K562 (cell line): ENCODE results near the gene CHKB. TPM values are rescaled to one million over a fixed set of nuclear protein-coding genes. Genes with fewer than 3 reads are reported as not detected.

ENCODE experiments used
- ARID1B ChIP-seq: fragments of 450-650 bp; IDR thresholded peaks from 2 replicates; pipeline ENCODE4 v1.6.1; 2016; ENCODE audit warnings: antibody characterized with exemption, mild to moderate bottlenecking, inconsistent platforms
- BDP1 ChIP-seq: IDR thresholded peaks from 3 replicates; pipeline ENCODE4 v1.6.1; 2011; ENCODE audit not compliant: insufficient read length, insufficient read depth
- HDAC1 ChIP-seq, 2 experiments: fragments of 450-650 bp; IDR thresholded peaks; 2 replicates each; pipeline ENCODE4 v1.6.1; 2016 to 2017; ENCODE audit warnings: inconsistent platforms in 1 of 2, mild to moderate bottlenecking in 1 of 2, moderate library complexity in 1 of 2
- HDAC2 ChIP-seq: fragments of 450-650 bp; IDR thresholded peaks from 2 replicates; pipeline ENCODE4 v1.6.1; 2016; ENCODE audit warnings: mild to moderate bottlenecking
- HMG20A ChIP-seq: fragments of 450-650 bp; formaldehyde crosslinking; conservative IDR thresholded peaks from 2 replicates; pipeline ENCODE4 v1.4.0; 2020; ENCODE audit warnings: mild to moderate bottlenecking, mixed read lengths
- RBBP5 ChIP-seq: fragments of 200-600 bp; sonication (generic); IDR thresholded peaks from 2 replicates; pipeline ENCODE4 v1.6.1; 2012; ENCODE audit warnings: borderline replicate concordance, mild to moderate bottlenecking, low read length, control low read depth, inconsistent platforms; ENCODE audit not compliant: insufficient read depth, poor library complexity, severe bottlenecking
- RFX5 ChIP-seq: IDR thresholded peaks from 2 replicates; pipeline ENCODE4 v1.6.1; 2011; ENCODE audit warnings: low read depth, mild to moderate bottlenecking, improper control_type of control experiment, low read length
- RUNX1 ChIP-seq: sonication (generic); IDR thresholded peaks from 2 replicates; pipeline ENCODE4 v1.6.1; 2016; ENCODE audit warnings: antibody characterized with exemption, low read depth
- SMAD1 ChIP-seq: fragments of 150-350 bp; IDR thresholded peaks from 2 replicates; pipeline ENCODE4 v1.6.1; 2014; ENCODE audit warnings: low read length, low read depth; ENCODE audit not compliant: partially characterized antibody
- SMAD4 ChIP-seq: fragments of 250-450 bp; sonication (Bioruptor Pico); conservative IDR thresholded peaks from 2 replicates; pipeline ENCODE4 v1.8.0; 2021; ENCODE audit warnings: inconsistent platforms, mild to moderate bottlenecking, moderate library complexity
- YBX1 ChIP-seq: fragments of 450-650 bp; IDR thresholded peaks from 2 replicates; pipeline ENCODE4 v1.7.1; 2016; ENCODE audit warnings: mild to moderate bottlenecking
- polyA plus RNA-seq, 8 experiments: library from polyadenylated mRNA; depleted of rRNA in 4 of 8; stranded (reverse) in 5 of 8; unstranded in 3 of 8; fragments of >200 nt; fragmentation: Nextera tagmentation in 2 of 8; fragmentation: Illumina TruSeq in 1 of 8; extraction: Ambion mirVana in 2 of 8; extraction: Trizol in 1 of 8; gene quantifications; 2 replicates each; pipeline versions ENCODE4 v1.2.1 to v1.2.3, GENCODE V29; 2011 to 2014; ENCODE audit warnings: inconsistent platforms in 1 of 8, missing spikeins in 1 of 8
- total RNA-seq, 7 experiments: library from RNA; depleted of rRNA in 6 of 7; stranded (reverse); fragments of >200 nt in 6 of 7; fragmentation: Illumina TruSeq in 2 of 7; extraction: Trizol in 2 of 7; gene quantifications; 2 replicates each; pipeline versions ENCODE4 v1.2.1 to v1.2.3, GENCODE V29; 2011 to 2021; ENCODE audit warnings: low replicate concordance in 1 of 7
- TF ChIP-seq, protein P1 (sequence below), 2 experiments: fragments of 450-650 bp in 1 of 2; IDR thresholded peaks; 2 replicates each; pipeline ENCODE4 v1.6.1; 2011 to 2017; ENCODE audit warnings: low read depth in 2 of 2, antibody characterized with exemption in 1 of 2, borderline replicate concordance in 1 of 2, low read length in 1 of 2, mild to moderate bottlenecking in 1 of 2, mixed read lengths in 1 of 2; ENCODE audit not compliant: control insufficient read depth in 1 of 2
- TF ChIP-seq, protein P2 (sequence below): fragments of 250-450 bp; sonication (Bioruptor Pico); IDR thresholded peaks from 2 replicates; pipeline ENCODE4 v1.5.0; 2021

CHKB gene
- total and polyA plus RNA-seq, 9 of the 15 experiments (the other 6 are each of a cell fraction or from before 2014, with no cell fraction given), result 2.7 to 31.0 (median 11.0) TPM

DNA sequence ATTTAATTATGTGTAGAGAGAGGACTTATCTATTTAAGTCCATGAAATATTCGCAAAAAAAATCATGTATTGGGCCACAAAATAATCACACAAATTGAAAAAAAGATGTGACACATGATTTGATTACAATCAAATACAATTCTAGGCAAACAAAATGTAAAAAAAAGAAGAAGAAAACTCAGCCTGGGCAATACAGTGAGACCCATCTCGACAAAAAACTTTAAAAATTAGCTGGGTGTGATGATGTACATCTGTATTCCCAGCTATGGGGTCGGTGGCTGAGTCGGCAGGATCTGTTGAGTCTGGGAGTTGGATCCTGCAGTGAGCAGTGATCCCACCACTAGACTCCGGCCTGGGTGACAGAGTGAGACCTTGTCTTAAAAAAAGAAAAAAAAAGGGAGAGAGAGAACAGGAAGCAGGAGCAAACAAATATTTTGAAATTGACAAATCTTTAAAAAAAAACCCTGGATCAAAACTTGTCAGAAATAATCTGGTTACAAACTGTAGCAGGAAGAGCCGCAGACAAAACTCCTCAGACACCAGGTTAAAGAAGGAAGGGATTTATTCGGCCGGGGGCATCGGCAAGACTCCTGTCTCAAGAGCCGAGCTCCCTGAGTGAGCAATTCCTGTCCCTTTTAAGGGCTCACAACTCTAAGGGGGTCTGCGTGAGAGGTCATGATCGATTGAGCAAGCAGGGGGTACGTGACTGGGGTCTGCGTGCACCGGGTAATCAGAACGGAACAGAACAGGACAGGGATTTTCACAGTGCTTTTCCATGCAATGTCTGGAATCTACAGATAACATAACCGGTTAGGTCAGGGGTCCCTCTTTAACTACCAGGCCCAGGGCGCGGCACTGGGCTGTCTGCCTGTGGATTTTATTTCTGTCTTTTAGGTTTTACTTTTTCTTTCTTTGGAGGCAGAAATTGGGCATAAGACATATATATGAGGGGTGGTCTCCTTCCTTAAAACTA, 49.5 kb downstream of the CHKB start (continued):
- TF ChIP-seq, protein P1, sequence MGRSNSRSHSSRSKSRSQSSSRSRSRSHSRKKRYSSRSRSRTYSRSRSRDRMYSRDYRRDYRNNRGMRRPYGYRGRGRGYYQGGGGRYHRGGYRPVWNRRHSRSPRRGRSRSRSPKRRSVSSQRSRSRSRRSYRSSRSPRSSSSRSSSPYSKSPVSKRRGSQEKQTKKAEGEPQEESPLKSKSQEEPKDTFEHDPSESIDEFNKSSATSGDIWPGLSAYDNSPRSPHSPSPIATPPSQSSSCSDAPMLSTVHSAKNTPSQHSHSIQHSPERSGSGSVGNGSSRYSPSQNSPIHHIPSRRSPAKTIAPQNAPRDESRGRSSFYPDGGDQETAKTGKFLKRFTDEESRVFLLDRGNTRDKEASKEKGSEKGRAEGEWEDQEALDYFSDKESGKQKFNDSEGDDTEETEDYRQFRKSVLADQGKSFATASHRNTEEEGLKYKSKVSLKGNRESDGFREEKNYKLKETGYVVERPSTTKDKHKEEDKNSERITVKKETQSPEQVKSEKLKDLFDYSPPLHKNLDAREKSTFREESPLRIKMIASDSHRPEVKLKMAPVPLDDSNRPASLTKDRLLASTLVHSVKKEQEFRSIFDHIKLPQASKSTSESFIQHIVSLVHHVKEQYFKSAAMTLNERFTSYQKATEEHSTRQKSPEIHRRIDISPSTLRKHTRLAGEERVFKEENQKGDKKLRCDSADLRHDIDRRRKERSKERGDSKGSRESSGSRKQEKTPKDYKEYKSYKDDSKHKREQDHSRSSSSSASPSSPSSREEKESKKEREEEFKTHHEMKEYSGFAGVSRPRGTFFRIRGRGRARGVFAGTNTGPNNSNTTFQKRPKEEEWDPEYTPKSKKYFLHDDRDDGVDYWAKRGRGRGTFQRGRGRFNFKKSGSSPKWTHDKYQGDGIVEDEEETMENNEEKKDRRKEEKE (IDR thresholded peaks at IDR 0.05; ENCODE audit: borderline replicate concordance in 1 of 2, control insufficient read depth in 1 of 2, low read depth in 2 of 2, low read length in 1 of 2), result no peak
- TF ChIP-seq HDAC2, result 0 out of 2 replicates have a peak, but pooled peaks have one; percentile 57
- TF ChIP-seq BDP1, result no peak
- TF ChIP-seq, protein P2, sequence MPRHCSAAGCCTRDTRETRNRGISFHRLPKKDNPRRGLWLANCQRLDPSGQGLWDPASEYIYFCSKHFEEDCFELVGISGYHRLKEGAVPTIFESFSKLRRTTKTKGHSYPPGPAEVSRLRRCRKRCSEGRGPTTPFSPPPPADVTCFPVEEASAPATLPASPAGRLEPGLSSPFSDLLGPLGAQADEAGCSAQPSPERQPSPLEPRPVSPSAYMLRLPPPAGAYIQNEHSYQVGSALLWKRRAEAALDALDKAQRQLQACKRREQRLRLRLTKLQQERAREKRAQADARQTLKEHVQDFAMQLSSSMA (CRISPR knock-in tag), result no peak
- no peak for TF ChIP-seq RBBP5
- TF ChIP-seq RUNX1, result no peak
- peak; percentile 84 for TF ChIP-seq ARID1B
- no peak for TF ChIP-seq RFX5
- no peak for TF ChIP-seq HMG20A (CRISPR knock-in tag)
- peak; percentile 81 for TF ChIP-seq SMAD4 (CRISPR knock-in tag)
- no peak for TF ChIP-seq SMAD1
- TF ChIP-seq HDAC1 (IDR thresholded peaks at IDR 0.05), result peak in 1 of 2 experiments; percentile 73; a peak in 2 of 4 replicates
- TF ChIP-seq YBX1, result no peak
- TF ChIP-seq, all 486 proteins: peak for 26
